ENCODE measurements around the gene HABP4. TPM values are rescaled to one million over a fixed set of nuclear protein-coding genes. Genes with fewer than 3 reads are reported as not detected.

HABP4 gene
- total and polyA plus RNA-seq, 9 of the 15 experiments (the other 6 are each of a cell fraction or from before 2014, with no cell fraction given): 0.38 to 2.4 (median 1.9) TPM

DNA sequence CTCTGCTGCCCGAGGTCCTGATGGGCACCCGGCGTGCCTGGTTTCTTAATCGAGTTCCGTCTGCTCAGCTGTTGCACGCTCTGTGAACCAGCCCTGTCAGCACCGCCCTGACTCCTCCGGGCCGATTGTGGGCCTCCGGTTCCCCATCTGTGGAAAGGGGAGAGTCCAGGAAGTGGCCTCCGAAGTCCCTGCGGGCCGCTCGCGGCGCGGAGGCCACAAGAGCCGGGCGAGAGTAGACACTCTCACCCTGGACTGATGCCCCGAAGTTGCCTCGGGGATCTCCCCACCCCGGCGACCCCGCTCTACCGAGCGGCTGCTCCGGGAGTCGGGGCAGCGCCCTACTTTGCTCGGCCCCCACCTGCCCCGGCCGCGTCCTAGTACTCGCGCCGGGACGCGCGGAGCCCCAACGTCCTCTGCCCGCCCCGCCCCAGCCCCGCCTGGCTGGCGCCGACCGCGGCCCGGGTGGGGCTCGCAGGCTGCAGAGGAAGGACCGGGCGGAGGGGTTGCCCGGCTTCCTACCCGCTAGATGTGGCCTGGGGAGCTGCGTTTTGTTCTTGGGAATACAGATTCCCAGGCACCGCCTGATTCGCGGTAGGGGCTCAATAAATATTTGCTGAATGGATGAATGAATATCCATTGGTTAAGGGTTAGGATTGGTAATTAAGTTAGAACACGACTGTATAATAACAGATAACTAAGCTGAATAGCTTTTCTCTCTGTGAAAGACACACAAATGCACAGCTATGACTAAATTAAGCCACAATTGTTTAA is 30.9 kb upstream of the HABP4 start (continued):
- TF ChIP-seq, protein P1, sequence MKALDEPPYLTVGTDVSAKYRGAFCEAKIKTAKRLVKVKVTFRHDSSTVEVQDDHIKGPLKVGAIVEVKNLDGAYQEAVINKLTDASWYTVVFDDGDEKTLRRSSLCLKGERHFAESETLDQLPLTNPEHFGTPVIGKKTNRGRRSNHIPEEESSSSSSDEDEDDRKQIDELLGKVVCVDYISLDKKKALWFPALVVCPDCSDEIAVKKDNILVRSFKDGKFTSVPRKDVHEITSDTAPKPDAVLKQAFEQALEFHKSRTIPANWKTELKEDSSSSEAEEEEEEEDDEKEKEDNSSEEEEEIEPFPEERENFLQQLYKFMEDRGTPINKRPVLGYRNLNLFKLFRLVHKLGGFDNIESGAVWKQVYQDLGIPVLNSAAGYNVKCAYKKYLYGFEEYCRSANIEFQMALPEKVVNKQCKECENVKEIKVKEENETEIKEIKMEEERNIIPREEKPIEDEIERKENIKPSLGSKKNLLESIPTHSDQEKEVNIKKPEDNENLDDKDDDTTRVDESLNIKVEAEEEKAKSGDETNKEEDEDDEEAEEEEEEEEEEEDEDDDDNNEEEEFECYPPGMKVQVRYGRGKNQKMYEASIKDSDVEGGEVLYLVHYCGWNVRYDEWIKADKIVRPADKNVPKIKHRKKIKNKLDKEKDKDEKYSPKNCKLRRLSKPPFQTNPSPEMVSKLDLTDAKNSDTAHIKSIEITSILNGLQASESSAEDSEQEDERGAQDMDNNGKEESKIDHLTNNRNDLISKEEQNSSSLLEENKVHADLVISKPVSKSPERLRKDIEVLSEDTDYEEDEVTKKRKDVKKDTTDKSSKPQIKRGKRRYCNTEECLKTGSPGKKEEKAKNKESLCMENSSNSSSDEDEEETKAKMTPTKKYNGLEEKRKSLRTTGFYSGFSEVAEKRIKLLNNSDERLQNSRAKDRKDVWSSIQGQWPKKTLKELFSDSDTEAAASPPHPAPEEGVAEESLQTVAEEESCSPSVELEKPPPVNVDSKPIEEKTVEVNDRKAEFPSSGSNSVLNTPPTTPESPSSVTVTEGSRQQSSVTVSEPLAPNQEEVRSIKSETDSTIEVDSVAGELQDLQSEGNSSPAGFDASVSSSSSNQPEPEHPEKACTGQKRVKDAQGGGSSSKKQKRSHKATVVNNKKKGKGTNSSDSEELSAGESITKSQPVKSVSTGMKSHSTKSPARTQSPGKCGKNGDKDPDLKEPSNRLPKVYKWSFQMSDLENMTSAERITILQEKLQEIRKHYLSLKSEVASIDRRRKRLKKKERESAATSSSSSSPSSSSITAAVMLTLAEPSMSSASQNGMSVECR (CRISPR knock-in tag; IDR thresholded peaks at IDR 0.05): peak; percentile 79
- TF ChIP-seq ZNF57 (CRISPR knock-in tag; IDR thresholded peaks at IDR 0.05) (no peak), CREBBP (IDR thresholded peaks at IDR 0.05; ENCODE audit: low read depth, low read length) (no peak), ZNF445 (CRISPR knock-in tag; IDR thresholded peaks at IDR 0.05; ENCODE audit: low read depth) (no peak), IFI16 (CRISPR knock-in tag; IDR thresholded peaks at IDR 0.05) (no peak), RBFOX2 (IDR thresholded peaks at IDR 0.05; ENCODE audit: low read depth, low read length) (peak; percentile 77), SAP30 (IDR thresholded peaks at IDR 0.05; ENCODE audit: borderline replicate concordance, insufficient read depth, low read depth, low read length, poor library complexity, severe bottlenecking) (peak; percentile 95), XRCC4 (IDR thresholded peaks at IDR 0.05; ENCODE audit: extremely low read depth, insufficient read depth, insufficient read length) (no peak), ARHGAP35 (IDR thresholded peaks at IDR 0.05; ENCODE audit: partially characterized antibody) (no peak), MCM5 (IDR thresholded peaks at IDR 0.05; ENCODE audit: low read depth) (no peak), NR2F6 (CRISPR knock-in tag; IDR thresholded peaks at IDR 0.05) (no peak), TGIF2 (CRISPR knock-in tag; IDR thresholded peaks at IDR 0.05) (0 out of 2 replicates have a peak, but pooled peaks have one; percentile 60), ZNF197 (CRISPR knock-in tag; IDR thresholded peaks at IDR 0.05; ENCODE audit: low read depth) (no peak), SAFB (IDR thresholded peaks at IDR 0.05; ENCODE audit: borderline replicate concordance, low read depth, low read length) (peak; percentile 21; the same call in 1 of the 2 replicates), FOXK2 (conservative IDR thresholded peaks at IDR 0.05 in 1 of 2, IDR thresholded peaks at IDR 0.05 in 1 of 2; ENCODE audit: low read depth in 2 of 2) (0 out of 4 replicates have a peak, but pooled peaks of 1 of the 2 experiments have one; percentile 1), FOXA1 (IDR thresholded peaks at IDR 0.05; ENCODE audit: borderline replicate concordance) (no peak), HDGF (IDR thresholded peaks at IDR 0.05) (no peak), HDAC2 (IDR thresholded peaks at IDR 0.05) (peak; percentile 56; the same call in 1 of the 2 replicates), JUNB (CRISPR knock-in tag; conservative IDR thresholded peaks at IDR 0.05) (no peak), ZNF507 (tag; conservative IDR thresholded peaks at IDR 0.05) (no peak)
- TF ChIP-seq, protein P2, sequence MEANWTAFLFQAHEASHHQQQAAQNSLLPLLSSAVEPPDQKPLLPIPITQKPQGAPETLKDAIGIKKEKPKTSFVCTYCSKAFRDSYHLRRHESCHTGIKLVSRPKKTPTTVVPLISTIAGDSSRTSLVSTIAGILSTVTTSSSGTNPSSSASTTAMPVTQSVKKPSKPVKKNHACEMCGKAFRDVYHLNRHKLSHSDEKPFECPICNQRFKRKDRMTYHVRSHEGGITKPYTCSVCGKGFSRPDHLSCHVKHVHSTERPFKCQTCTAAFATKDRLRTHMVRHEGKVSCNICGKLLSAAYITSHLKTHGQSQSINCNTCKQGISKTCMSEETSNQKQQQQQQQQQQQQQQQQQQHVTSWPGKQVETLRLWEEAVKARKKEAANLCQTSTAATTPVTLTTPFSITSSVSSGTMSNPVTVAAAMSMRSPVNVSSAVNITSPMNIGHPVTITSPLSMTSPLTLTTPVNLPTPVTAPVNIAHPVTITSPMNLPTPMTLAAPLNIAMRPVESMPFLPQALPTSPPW (CRISPR knock-in tag; IDR thresholded peaks at IDR 0.05): peak; percentile 83
